GM23338 (cell line): ENCODE data around the gene TAC3.

Source experiments
- EZH2 ChIP-seq: fragments of 200-600 bp; sonication (generic); IDR thresholded peaks from one replicate; pipeline ENCODE4 v1.8.0; 2017; ENCODE audit warnings: antibody characterized with exemption, mild to moderate bottlenecking, low read depth; ENCODE audit not compliant: unreplicated experiment
- POLR2AphosphoS5 ChIP-seq: IDR thresholded peaks from 2 replicates; pipeline ENCODE4 v1.6.1; 2016; ENCODE audit warnings: antibody characterized with exemption, low read depth
- REST ChIP-seq: IDR thresholded peaks from one replicate; pipeline ENCODE4 v1.6.1; 2018; ENCODE audit warnings: antibody characterized with exemption; ENCODE audit not compliant: unreplicated experiment
- TF ChIP-seq, protein P1 (sequence below), 2 experiments: fragments of 200-600 bp in 1 of 2; sonication (generic) in 1 of 2; conservative IDR thresholded peaks; 2 replicates each; pipeline versions ENCODE4 v1.5.1 to v1.6.1; 2016 to 2017; ENCODE audit warnings: antibody characterized with exemption in 2 of 2, low read depth in 2 of 2, mild to moderate bottlenecking in 2 of 2, moderate library complexity in 1 of 2

DNA sequence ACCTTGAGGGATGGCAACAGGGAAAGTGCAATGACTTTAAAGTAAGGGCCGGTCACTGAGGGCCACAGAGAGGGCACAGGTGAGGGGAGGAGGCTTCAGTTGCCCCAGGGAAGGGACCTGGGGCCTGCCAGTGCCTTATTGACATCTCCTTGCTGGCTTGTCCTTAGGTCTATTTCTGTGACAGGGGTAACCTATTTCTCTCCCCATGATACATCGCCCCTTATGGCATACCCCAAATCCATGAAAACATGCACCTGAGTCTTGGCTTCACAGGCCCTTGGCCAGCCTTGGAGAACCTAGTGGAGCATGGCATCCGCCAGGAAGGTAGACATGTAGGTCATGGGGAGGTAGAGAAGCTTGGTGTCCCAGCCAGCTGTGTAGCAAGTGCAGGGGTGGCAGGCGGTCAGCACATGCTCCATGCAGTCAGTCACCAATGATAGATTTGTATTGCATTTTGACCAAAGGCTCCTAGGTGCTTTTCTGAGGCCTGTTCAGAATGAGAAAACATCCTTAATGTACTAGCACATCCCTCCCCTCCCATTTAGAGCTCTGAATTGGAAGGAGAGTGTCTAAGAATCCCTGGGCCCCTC, 35.3 kb downstream of the TAC3 start:
- TF ChIP-seq, protein P1, sequence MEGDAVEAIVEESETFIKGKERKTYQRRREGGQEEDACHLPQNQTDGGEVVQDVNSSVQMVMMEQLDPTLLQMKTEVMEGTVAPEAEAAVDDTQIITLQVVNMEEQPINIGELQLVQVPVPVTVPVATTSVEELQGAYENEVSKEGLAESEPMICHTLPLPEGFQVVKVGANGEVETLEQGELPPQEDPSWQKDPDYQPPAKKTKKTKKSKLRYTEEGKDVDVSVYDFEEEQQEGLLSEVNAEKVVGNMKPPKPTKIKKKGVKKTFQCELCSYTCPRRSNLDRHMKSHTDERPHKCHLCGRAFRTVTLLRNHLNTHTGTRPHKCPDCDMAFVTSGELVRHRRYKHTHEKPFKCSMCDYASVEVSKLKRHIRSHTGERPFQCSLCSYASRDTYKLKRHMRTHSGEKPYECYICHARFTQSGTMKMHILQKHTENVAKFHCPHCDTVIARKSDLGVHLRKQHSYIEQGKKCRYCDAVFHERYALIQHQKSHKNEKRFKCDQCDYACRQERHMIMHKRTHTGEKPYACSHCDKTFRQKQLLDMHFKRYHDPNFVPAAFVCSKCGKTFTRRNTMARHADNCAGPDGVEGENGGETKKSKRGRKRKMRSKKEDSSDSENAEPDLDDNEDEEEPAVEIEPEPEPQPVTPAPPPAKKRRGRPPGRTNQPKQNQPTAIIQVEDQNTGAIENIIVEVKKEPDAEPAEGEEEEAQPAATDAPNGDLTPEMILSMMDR (conservative IDR thresholded peaks at IDR 0.05; ENCODE audit: low read depth in 2 of 2), result no peak
- no peak for TF ChIP-seq REST
- no peak for TF ChIP-seq EZH2
- TF ChIP-seq POLR2AphosphoS5, result no peak
